HG02588 (cell line): ENCODE data around the gene FIP1L1.
"Not testable (repeated sequence)": the region's sequence is repeated elsewhere in the genome, so short reads cannot be mapped to it uniquely, and the experiment has no call there.

ENCODE experiments used
- ATAC-seq: cut with Tn5 transposase; IDR thresholded peaks from one replicate; pipeline ENCODE4 v1.9.1; 2021; ENCODE audit warnings: mild to moderate bottlenecking, moderate library complexity; ENCODE audit not compliant: unreplicated experiment

FIP1L1 gene, protein sequence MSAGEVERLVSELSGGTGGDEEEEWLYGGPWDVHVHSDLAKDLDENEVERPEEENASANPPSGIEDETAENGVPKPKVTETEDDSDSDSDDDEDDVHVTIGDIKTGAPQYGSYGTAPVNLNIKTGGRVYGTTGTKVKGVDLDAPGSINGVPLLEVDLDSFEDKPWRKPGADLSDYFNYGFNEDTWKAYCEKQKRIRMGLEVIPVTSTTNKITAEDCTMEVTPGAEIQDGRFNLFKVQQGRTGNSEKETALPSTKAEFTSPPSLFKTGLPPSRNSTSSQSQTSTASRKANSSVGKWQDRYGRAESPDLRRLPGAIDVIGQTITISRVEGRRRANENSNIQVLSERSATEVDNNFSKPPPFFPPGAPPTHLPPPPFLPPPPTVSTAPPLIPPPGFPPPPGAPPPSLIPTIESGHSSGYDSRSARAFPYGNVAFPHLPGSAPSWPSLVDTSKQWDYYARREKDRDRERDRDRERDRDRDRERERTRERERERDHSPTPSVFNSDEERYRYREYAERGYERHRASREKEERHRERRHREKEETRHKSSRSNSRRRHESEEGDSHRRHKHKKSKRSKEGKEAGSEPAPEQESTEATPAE

GRCh38 chr4:53377319-53378170 lies at the start of gene FIP1L1:
Gene FIP1L1 (plus strand): TSS chr4:53377641. CDS start chr4:53377839, 198 bp downstream.
- peak; percentile 88 for ATAC-seq

GRCh38 chr4:53334916-53335315 lies 42.5 kb upstream of the FIP1L1 start:
- ATAC-seq, result not testable (repeated sequence)

- not testable (repeated sequence) for ATAC-seq
Observed at GRCh38 chr4:53340145-53340544, 37.3 kb upstream of the FIP1L1 start.

DNA sequence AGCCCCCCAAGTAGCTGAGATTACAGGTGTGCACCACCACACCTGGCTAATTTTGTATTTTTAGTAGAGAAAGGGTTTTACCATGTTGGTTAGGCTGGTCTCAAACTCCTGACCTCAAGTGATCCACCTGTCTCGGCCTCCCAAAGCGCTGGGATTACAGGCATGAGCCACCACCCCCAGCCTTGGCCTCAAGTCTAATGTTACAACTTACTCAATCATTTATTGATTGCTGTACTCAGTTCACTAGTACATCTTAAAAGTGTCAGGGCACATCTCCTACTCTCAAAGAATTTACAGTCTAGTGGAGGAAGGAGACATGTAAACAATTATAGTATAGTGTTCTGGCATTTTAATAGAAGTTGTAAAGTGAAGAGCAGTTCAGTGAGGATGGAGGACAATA lies 31.0 kb upstream of the FIP1L1 start:
- not testable (repeated sequence) for ATAC-seq

DNA sequence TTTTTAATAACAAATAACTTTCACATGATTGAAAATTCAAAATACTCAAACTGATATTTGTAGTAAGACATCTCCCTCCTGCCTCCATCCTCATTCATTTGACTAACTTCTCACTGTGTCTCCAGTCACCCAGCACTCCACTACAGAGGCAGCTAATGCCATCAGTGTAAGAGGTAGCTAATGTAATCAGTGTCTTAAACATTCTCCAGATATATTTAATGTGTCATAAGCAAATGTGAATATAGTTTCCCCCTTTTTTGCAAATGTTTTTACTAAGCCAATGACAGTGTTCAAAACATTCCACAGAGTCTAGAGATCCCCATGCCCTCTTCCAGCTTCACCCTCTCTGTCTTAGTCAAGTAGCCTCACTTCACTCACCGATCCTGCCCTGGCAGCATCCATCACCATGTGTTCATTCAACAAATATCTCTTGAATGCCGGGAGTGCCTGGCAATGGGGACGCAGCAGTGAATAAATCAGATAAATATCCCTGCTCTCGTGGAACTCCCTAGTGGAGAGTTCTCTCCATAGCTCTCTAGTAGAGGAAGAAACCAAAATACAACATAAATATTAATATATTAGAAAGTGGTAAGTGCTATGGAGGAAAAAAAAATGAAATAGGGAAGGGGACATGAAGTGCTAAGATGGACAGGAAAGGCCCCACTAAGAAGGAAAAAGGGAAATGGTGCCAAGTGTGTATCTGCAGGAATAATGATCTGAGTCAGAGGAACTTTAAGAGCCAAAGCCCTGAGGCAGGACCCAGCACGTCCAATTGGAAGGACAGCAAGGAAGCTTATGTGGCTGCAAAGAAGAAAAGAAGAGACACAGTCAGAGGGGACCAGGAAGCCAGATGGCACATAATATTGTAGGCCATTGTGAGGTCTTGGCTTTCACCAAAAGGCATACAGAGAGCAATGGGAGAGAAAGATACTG lies 30.3 kb upstream of the FIP1L1 start:
- ATAC-seq, result no peak

GRCh38 chr4:53348046-53348445 lies 29.4 kb upstream of the FIP1L1 start:
- ATAC-seq, result no peak

GRCh38 chr4:53349091-53349491 lies 28.4 kb upstream of the FIP1L1 start:
- no peak for ATAC-seq

GRCh38 chr4:53354012-53354722 lies 23.3 kb upstream of the FIP1L1 start:
- ATAC-seq, result no peak

- no peak for ATAC-seq
Observed at GRCh38 chr4:53355930-53356521, 21.4 kb upstream of the FIP1L1 start.

- no peak for ATAC-seq
Observed at GRCh38 chr4:53361451-53361850, 16.0 kb upstream of the FIP1L1 start.

DNA sequence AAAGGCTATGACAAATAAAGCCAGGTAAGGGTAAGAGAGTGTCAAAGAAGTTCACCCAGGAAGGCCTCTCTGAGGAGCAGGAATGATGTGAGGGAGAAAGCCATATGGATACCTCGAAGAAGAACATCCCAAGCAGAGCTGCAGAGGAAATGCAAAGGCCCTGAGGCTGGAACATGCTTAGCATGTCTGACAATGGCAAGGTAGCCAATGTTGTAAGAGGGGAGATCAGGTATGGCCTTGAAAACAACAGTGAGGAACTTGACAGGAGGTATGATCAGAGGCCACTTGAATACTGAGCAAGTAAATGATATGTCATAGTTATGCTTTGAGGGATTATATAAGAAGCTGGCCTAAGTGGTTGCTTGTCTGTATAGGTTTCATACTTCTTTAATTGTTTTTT lies 15.3 kb upstream of the FIP1L1 start:
- ATAC-seq, result no peak

GRCh38 chr4:53364624-53365023 lies 12.8 kb upstream of the FIP1L1 start:
- ATAC-seq, result no peak

- ATAC-seq, result no peak
Observed at GRCh38 chr4:53365121-53365485, 12.3 kb upstream of the FIP1L1 start.

- ATAC-seq, result peak; percentile 98
Observed at GRCh38 chr4:53365486-53366300, 11.7 kb upstream of the FIP1L1 start, which contains the start of gene SCFD2. Gene SCFD2 (minus strand): TSS chr4:53366061.

GRCh38 chr4:53366301-53366716 lies 11.1 kb upstream of the FIP1L1 start:
- ATAC-seq, result peak; percentile 4

GRCh38 chr4:53367721-53368120 lies 9.7 kb upstream of the FIP1L1 start:
- no peak for ATAC-seq

GRCh38 chr4:53371049-53371448 lies 6.4 kb upstream of the FIP1L1 start:
- no peak for ATAC-seq

GRCh38 chr4:53371843-53372521 lies 5.5 kb upstream of the FIP1L1 start:
- no peak for ATAC-seq
